Urinary bladder (tissue), 4 donors: ENCODE results near the gene RBMS3. TPM values are rescaled to one million over a fixed set of nuclear protein-coding genes. Genes with fewer than 3 reads are reported as not detected.
"Not testable (repeated sequence)": the region's sequence is repeated elsewhere in the genome, so short reads cannot be mapped to it uniquely, and the experiment has no call there.

ENCODE experiments used
- DNase-seq: peaks from one replicate; pipeline ENCODE4 v3.0.0-alpha.2; 2015; ENCODE audit errors: extremely low spot score
- H3K27ac ChIP-seq: one replicate; pipeline ENCODE4 v1.5.1; 2013; ENCODE audit warnings: low read depth, mild to moderate bottlenecking, moderate library complexity
- H3K36me3 ChIP-seq: one replicate; pipeline ENCODE4 v1.6.1; 2013; ENCODE audit warnings: mild to moderate bottlenecking, moderate library complexity; ENCODE audit not compliant: insufficient read depth
- H3K4me1 ChIP-seq: one replicate; pipeline ENCODE4 v1.6.1; 2013; ENCODE audit warnings: mild to moderate bottlenecking, moderate library complexity; ENCODE audit not compliant: insufficient read depth
- H3K4me3 ChIP-seq: one replicate; pipeline ENCODE4 v1.5.1; 2013; ENCODE audit warnings: low read depth, low read length
- WGBS: extraction: QIAGEN DNeasy Blood & Tissue Kit; methylation state at CpG from one replicate; pipeline ENCODE4 v1.1.7; 2013; 5-methylcytosine and 5-hydroxymethylcytosine counted together
- polyA plus RNA-seq: library from polyadenylated mRNA; stranded (reverse); fragments of 200-250 nt; gene quantifications from one replicate; pipeline ENCODE4 v1.2.3, GENCODE V29; 2013
- total RNA-seq: library from RNA; depleted of rRNA; stranded (reverse); fragments of >200 nt; gene quantifications from one replicate; pipeline ENCODE4 v1.2.3, GENCODE V29; 2014
- donor health status: healthy with polysubstance abuse.
- donor health status: healthy.

RBMS3 gene
- total and polyA plus RNA-seq, 2 donors = 10.6 to 136 TPM

GRCh38 chr3:29345516-29346300 is 64.8 kb downstream of the RBMS3 start:
- Histone ChIP-seq H3K4me1 (no peaks in the 10 kb centered on the region), H3K4me3 (no peak overlapping the region), H3K27ac (no peak overlapping the region), H3K36me3 (no peaks in the 10 kb centered on the region)
- 94% methylated on average over 3 of the region's 3 CpGs for WGBS
- DNase-seq = no peak

GRCh38 chr3:29346828-29347227 is 66.0 kb downstream of the RBMS3 start:
- DNase-seq = no peak
- no peak overlapping the region for H3K27ac ChIP-seq
- 80% methylated on average over 1 of the region's 1 CpG for WGBS
- no peaks in the 10 kb centered on the region for H3K36me3 ChIP-seq
- no peak overlapping the region for H3K4me3 ChIP-seq
- no peaks in the 10 kb centered on the region for H3K4me1 ChIP-seq

- 80% methylated on average over 5 of the region's 5 CpGs for WGBS
These were observed 66.5 kb downstream of the RBMS3 start for GRCh38 chr3:29347412-29347811.

GRCh38 chr3:29348316-29348715 is 67.4 kb downstream of the RBMS3 start:
- Histone ChIP-seq H3K36me3 (no peaks in the 10 kb centered on the region), H3K4me1 (no peaks in the 10 kb centered on the region), H3K27ac (no peak overlapping the region), H3K4me3 (no peak overlapping the region)
- DNase-seq = no peak
- 91% methylated on average over 4 of the region's 4 CpGs for WGBS

More at GRCh38 chr3:29347412-29347811, 66.5 kb downstream of the RBMS3 start:
- H3K27ac ChIP-seq = no peak overlapping the region
- DNase-seq = no peak
- H3K4me3 ChIP-seq = no peak overlapping the region
- H3K36me3 ChIP-seq = no peaks in the 10 kb centered on the region
- no peaks in the 10 kb centered on the region for H3K4me1 ChIP-seq

GRCh38 chr3:29349049-29349448 is 68.2 kb downstream of the RBMS3 start:
- DNase-seq = no peak
- Histone ChIP-seq H3K4me1 (no peaks in the 10 kb centered on the region), H3K27ac (no peak overlapping the region), H3K4me3 (no peak overlapping the region), H3K36me3 (no peaks in the 10 kb centered on the region)
- 72% methylated on average over 2 of the region's 2 CpGs for WGBS

GRCh38 chr3:29353807-29354206 is 72.9 kb downstream of the RBMS3 start:
- Histone ChIP-seq H3K4me3 (no peak overlapping the region), H3K27ac (no peak overlapping the region), H3K4me1 (no peaks in the 10 kb centered on the region), H3K36me3 (no peaks in the 10 kb centered on the region)
- DNase-seq = no peak
- WGBS = 43% methylated on average over 1 of the region's 1 CpG

- H3K27ac ChIP-seq = no peak overlapping the region
- no peaks in the 10 kb centered on the region for H3K36me3 ChIP-seq
These were observed 74.0 kb downstream of the RBMS3 start for GRCh38 chr3:29354894-29355293.

GRCh38 chr3:29356062-29356461 is 75.2 kb downstream of the RBMS3 start:
- no peak overlapping the region for H3K27ac ChIP-seq
- no peaks in the 10 kb centered on the region for H3K4me1 ChIP-seq
- H3K4me3 ChIP-seq = no peak overlapping the region
- WGBS = 94% methylated on average over 3 of the region's 3 CpGs
- DNase-seq = no peak
- H3K36me3 ChIP-seq = no peaks in the 10 kb centered on the region

More at GRCh38 chr3:29354894-29355293, 74.0 kb downstream of the RBMS3 start:
- Histone ChIP-seq H3K4me1 (no peaks in the 10 kb centered on the region), H3K4me3 (no peak overlapping the region)
- DNase-seq = no peak

GRCh38 chr3:29360289-29360688 is 79.4 kb downstream of the RBMS3 start:
- not testable (repeated sequence) for H3K4me1 ChIP-seq, H3K36me3 ChIP-seq, H3K4me3 ChIP-seq, DNase-seq, H3K27ac ChIP-seq
- WGBS = 89% methylated on average over 2 of the region's 2 CpGs

GRCh38 chr3:29363110-29363509 is 82.2 kb downstream of the RBMS3 start:
- no peak overlapping the region for H3K27ac ChIP-seq
- 71% methylated on average over 2 of the region's 2 CpGs for WGBS
- no peak overlapping the region for H3K4me3 ChIP-seq
- DNase-seq = no peak
- no peaks in the 10 kb centered on the region for H3K36me3 ChIP-seq
- H3K4me1 ChIP-seq = no peaks in the 10 kb centered on the region

GRCh38 chr3:29370021-29370420 is 89.2 kb downstream of the RBMS3 start:
- whole genome bisulfite sequencing = 93% methylated on average over 4 of the region's 4 CpGs

GRCh38 chr3:29370476-29371420 is 89.9 kb downstream of the RBMS3 start:
- 79% methylated on average over 4 of the region's 4 CpGs for WGBS

More at GRCh38 chr3:29370021-29370420, 89.2 kb downstream of the RBMS3 start:
- Histone ChIP-seq H3K27ac (no peak overlapping the region), H3K4me1 (no peaks in the 10 kb centered on the region), H3K4me3 (no peak overlapping the region), H3K36me3 (no peaks in the 10 kb centered on the region)
- no peak for DNase-seq

GRCh38 chr3:29373131-29373680 is 92.3 kb downstream of the RBMS3 start:
- H3K27ac ChIP-seq = no peak overlapping the region
- DNase-seq = no peak
- no peak overlapping the region for H3K4me3 ChIP-seq
- no peaks in the 10 kb centered on the region for H3K4me1 ChIP-seq
- no peaks in the 10 kb centered on the region for H3K36me3 ChIP-seq

More at GRCh38 chr3:29370476-29371420, 89.9 kb downstream of the RBMS3 start:
- Histone ChIP-seq H3K4me1 (no peaks in the 10 kb centered on the region), H3K4me3 (no peak overlapping the region), H3K27ac (no peak overlapping the region), H3K36me3 (no peaks in the 10 kb centered on the region)
- no peak for DNase-seq
